Measurements from ENCODE around the gene PAQR5. TPM values are rescaled to one million over a fixed set of nuclear protein-coding genes. Genes with fewer than 3 reads are reported as not detected.

The PAQR5 gene
- total RNA-seq, 1 donor, result 1.1 TPM

DNA sequence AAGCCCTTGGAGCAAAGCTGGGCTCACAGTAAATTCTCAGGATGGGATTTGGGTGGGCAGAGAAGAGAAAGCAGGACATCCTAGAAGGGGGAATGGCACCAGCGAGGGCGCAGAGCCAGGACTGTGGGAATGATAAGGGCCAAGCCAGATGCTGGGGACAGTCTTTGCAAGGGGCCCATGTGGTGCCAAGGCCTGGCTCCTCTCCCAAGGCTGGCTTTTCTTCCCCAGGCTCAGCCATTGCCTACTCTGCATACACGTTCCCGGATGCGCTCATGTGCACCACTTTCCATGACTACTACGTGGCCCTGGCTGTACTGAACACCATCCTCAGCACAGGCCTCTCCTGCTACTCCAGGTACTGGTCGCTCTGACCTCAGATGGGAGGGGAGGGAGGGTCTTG lies 90.7 kb downstream of the PAQR5 start:
- DNase-seq (ENCODE audit: insufficient read length, low spot score, missing footprints), result no peak
- Histone ChIP-seq H2AFZ (ENCODE audit: low read length) (no peak overlapping the region), H3K27me3 (ENCODE audit: insufficient read depth, low read length) (no peaks in the 10 kb centered on the region), H3K27ac (ENCODE audit: low read depth, low read length) (no peak overlapping the region), H3K36me3 (ENCODE audit: insufficient read depth, low read length) (no peaks in the 10 kb centered on the region), H3K4me2 (ENCODE audit: insufficient read depth, low read length) (no peak overlapping the region), H3K9me3 (ENCODE audit: low read depth, low read length) (no peaks in the 10 kb centered on the region), H3K4me1 (ENCODE audit: insufficient read depth, low read length) (peaks cover 14% of the 10 kb centered on the region), H4K20me1 (ENCODE audit: insufficient read depth, low read length) (peaks cover 8% of the 10 kb centered on the region), H3K79me2 (ENCODE audit: insufficient read depth, low read length) (no peaks in the 10 kb centered on the region), H3K4me3 (ENCODE audit: insufficient read depth, low read length) (no peak overlapping the region)
- TF ChIP-seq CTCF (IDR thresholded peaks at IDR 0.05; ENCODE audit: extremely low read depth, low read depth, low read length), result no peak

GRCh38 chr15:69390575-69390974 lies 91.9 kb downstream of the PAQR5 start:
- H3K27ac ChIP-seq (ENCODE audit: low read depth, low read length), result no peak overlapping the region
- no peaks in the 10 kb centered on the region for H3K9me3 ChIP-seq (ENCODE audit: low read depth, low read length)
- H2AFZ ChIP-seq (ENCODE audit: low read length), result no peak overlapping the region
- peaks cover 11% of the 10 kb centered on the region for H4K20me1 ChIP-seq (ENCODE audit: insufficient read depth, low read length)
- TF ChIP-seq CTCF (IDR thresholded peaks at IDR 0.05; ENCODE audit: extremely low read depth, low read depth, low read length), result no peak
- no peaks in the 10 kb centered on the region for H3K79me2 ChIP-seq (ENCODE audit: insufficient read depth, low read length)
- H3K4me1 ChIP-seq (ENCODE audit: insufficient read depth, low read length), result peaks cover 17% of the 10 kb centered on the region
- H3K27me3 ChIP-seq (ENCODE audit: insufficient read depth, low read length), result no peaks in the 10 kb centered on the region
- no peaks in the 10 kb centered on the region for H3K36me3 ChIP-seq (ENCODE audit: insufficient read depth, low read length)
- peak; percentile 96 for DNase-seq (ENCODE audit: insufficient read length, low spot score, missing footprints)
- H3K4me2 ChIP-seq (ENCODE audit: insufficient read depth, low read length), result no peak overlapping the region
- H3K4me3 ChIP-seq (ENCODE audit: insufficient read depth, low read length), result no peak overlapping the region

- Histone ChIP-seq H3K27me3 (ENCODE audit: insufficient read depth, low read length) (no peaks in the 10 kb centered on the region), H4K20me1 (ENCODE audit: insufficient read depth, low read length) (peaks cover 11% of the 10 kb centered on the region), H3K9me3 (ENCODE audit: low read depth, low read length) (no peaks in the 10 kb centered on the region), H2AFZ (ENCODE audit: low read length) (no peak overlapping the region), H3K27ac (ENCODE audit: low read depth, low read length) (no peak overlapping the region), H3K4me3 (ENCODE audit: insufficient read depth, low read length) (no peak overlapping the region), H3K4me1 (ENCODE audit: insufficient read depth, low read length) (peaks cover 17% of the 10 kb centered on the region), H3K4me2 (ENCODE audit: insufficient read depth, low read length) (no peak overlapping the region), H3K79me2 (ENCODE audit: insufficient read depth, low read length) (no peaks in the 10 kb centered on the region), H3K36me3 (ENCODE audit: insufficient read depth, low read length) (no peaks in the 10 kb centered on the region)
- DNase-seq (ENCODE audit: insufficient read length, low spot score, missing footprints), result no peak
- TF ChIP-seq CTCF (IDR thresholded peaks at IDR 0.05; ENCODE audit: extremely low read depth, low read depth, low read length), result no peak
Observed at GRCh38 chr15:69391046-69391757, 92.5 kb downstream of the PAQR5 start.

DNA sequence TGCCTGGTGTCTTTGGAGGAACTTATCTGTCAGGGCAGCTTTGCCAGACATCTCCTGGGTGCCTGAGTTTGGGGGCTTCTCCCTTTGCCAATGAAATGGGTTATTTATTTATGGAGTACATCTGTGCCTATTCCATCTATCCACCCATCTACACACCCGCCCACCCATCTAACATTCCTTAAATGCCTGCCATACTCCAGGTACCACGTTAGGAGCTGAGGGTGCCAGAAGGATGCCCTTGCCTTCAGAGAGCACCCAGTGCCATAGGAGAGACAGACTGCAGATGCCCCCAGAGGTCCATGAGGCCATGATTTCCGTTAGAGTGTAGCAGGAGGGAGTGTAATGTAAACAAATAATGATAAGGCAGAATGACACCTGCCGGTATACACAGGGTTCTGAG lies 93.6 kb downstream of the PAQR5 start:
- Histone ChIP-seq H3K4me1 (ENCODE audit: insufficient read depth, low read length) (peaks cover 17% of the 10 kb centered on the region), H3K79me2 (ENCODE audit: insufficient read depth, low read length) (no peaks in the 10 kb centered on the region), H3K4me3 (ENCODE audit: insufficient read depth, low read length) (no peak overlapping the region), H3K4me2 (ENCODE audit: insufficient read depth, low read length) (no peak overlapping the region), H3K27ac (ENCODE audit: low read depth, low read length) (no peak overlapping the region), H3K9me3 (ENCODE audit: low read depth, low read length) (no peaks in the 10 kb centered on the region), H2AFZ (ENCODE audit: low read length) (no peak overlapping the region), H3K36me3 (ENCODE audit: insufficient read depth, low read length) (no peaks in the 10 kb centered on the region), H4K20me1 (ENCODE audit: insufficient read depth, low read length) (peaks cover 11% of the 10 kb centered on the region), H3K27me3 (ENCODE audit: insufficient read depth, low read length) (no peaks in the 10 kb centered on the region)
- no peak for DNase-seq (ENCODE audit: insufficient read length, low spot score, missing footprints)
- TF ChIP-seq CTCF (IDR thresholded peaks at IDR 0.05; ENCODE audit: extremely low read depth, low read depth, low read length), result no peak
